Uterus (tissue), 2 donors: ENCODE results near the gene RPS25.
"Not testable (repeated sequence)": the region's sequence is repeated elsewhere in the genome, so short reads cannot be mapped to it uniquely, and the experiment has no call there.

Experiments used
- POLR2A ChIP-seq, 2 donors: fragments of 450-650 bp; IDR thresholded peaks; one replicate each; pipeline ENCODE4 v1.6.1; 2016; ENCODE audit warnings: antibody characterized with exemption in 2 of 2, mild to moderate bottlenecking in 1 of 2, moderate library complexity in 1 of 2
- TF ChIP-seq, protein P1 (sequence below), 4 experiments: fragments of 200-600 bp in 2 of 4; fragments of 450-650 bp in 2 of 4; sonication (generic) in 2 of 4; IDR thresholded peaks; one replicate each; pipeline ENCODE4 v1.5.1; 2016 to 2019; ENCODE audit warnings: antibody characterized with exemption in 4 of 4, mild to moderate bottlenecking in 2 of 4, moderate library complexity in 1 of 4

- TF ChIP-seq, protein P1, sequence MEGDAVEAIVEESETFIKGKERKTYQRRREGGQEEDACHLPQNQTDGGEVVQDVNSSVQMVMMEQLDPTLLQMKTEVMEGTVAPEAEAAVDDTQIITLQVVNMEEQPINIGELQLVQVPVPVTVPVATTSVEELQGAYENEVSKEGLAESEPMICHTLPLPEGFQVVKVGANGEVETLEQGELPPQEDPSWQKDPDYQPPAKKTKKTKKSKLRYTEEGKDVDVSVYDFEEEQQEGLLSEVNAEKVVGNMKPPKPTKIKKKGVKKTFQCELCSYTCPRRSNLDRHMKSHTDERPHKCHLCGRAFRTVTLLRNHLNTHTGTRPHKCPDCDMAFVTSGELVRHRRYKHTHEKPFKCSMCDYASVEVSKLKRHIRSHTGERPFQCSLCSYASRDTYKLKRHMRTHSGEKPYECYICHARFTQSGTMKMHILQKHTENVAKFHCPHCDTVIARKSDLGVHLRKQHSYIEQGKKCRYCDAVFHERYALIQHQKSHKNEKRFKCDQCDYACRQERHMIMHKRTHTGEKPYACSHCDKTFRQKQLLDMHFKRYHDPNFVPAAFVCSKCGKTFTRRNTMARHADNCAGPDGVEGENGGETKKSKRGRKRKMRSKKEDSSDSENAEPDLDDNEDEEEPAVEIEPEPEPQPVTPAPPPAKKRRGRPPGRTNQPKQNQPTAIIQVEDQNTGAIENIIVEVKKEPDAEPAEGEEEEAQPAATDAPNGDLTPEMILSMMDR (IDR thresholded peaks at IDR 0.05) = not testable (repeated sequence)
- not testable (repeated sequence) for TF ChIP-seq POLR2A (IDR thresholded peaks at IDR 0.05)
Observed at GRCh38 chr11:119033421-119033820, 15.3 kb upstream of the RPS25 start.
